Measurements from ENCODE around the gene UBAP1L. TPM values are rescaled to one million over a fixed set of nuclear protein-coding genes. Genes with fewer than 3 reads are reported as not detected.

The UBAP1L gene
- total and polyA plus RNA-seq, 2 of the 4 experiments (the other 2 are of a cell fraction), result 0.36 to 1.1 TPM

DNA sequence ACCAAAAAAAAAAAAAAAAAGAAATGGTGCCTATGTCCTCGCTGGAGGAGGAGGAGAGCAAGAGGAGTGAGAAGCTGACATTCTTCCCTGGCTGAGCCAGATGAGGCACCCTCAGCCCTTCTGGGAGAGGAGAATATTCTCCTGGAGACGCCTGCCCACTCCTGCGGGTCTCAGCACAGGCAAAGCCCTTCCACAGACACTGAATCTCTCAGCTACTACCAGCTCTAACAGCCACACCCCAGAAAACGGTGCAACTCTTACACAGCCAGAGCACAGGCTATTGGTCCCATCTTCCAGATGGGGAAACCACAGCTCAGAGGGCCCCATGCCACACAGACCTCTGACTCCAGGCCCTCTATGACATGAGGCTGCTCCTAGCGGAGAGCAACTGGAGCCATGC is 52.9 kb downstream of the UBAP1L start:
- no peak overlapping the region for H3K4ac ChIP-seq (ENCODE audit: low read depth, low read length)
- peaks cover 5% of the 10 kb centered on the region; the same call in 1 of the 2 replicates for H3K9me3 ChIP-seq (ENCODE audit: control insufficient read depth, insufficient read depth, low read length)
- H3K14ac ChIP-seq (replicated peaks; ENCODE audit: low read depth, low read length), result no peak overlapping the region
- in situ Hi-C loops (cut with MboI; ENCODE audit: low sequenced_read_pairs), result no loop called here
- ChIA-PET CTCF (interaction anchor here (0.7 to 2.4 kb wide), 4 partner anchors 8 to 39 kb away, joined by 3 to 6 read pairs (median 4); no protein-coding TSS in a partner anchor), POLR2A (ENCODE audit: unreplicated experiment) (no interaction called here)
- H3K9ac ChIP-seq (ENCODE audit: low read depth, low read length), result no peak overlapping the region
- DNase-seq (no peak), ATAC-seq (ENCODE audit: low read depth) (no peak)
- no peak overlapping the region for H2BK20ac ChIP-seq (ENCODE audit: low read depth, low read length)
- no peaks in the 10 kb centered on the region for H3K79me1 ChIP-seq (ENCODE audit: low read depth in 1 of 2, low read length in 2 of 2)
- H3K4me1 ChIP-seq (ENCODE audit: control insufficient read depth, insufficient read depth, low read length), result peaks cover 7% of the 10 kb centered on the region; the same call in 1 of the 2 replicates
- no peak overlapping the region for H3K27ac ChIP-seq (ENCODE audit: insufficient read depth, low read length)
- H4K5ac ChIP-seq (ENCODE audit: low read depth, low read length), result no peak overlapping the region
- H4K20me1 ChIP-seq (ENCODE audit: insufficient read depth, low read length), result no peaks in the 10 kb centered on the region
- no peak overlapping the region for H2AK9ac ChIP-seq (replicated peaks; ENCODE audit: low read depth, low read length, poor library complexity)
- BruUV-seq (replicated peaks), result no TSS peak
- no peak overlapping the region for H4K8ac ChIP-seq (ENCODE audit: low read depth in 2 of 2, low read length in 2 of 2)
- no peak overlapping the region for H3K56ac ChIP-seq (ENCODE audit: extremely low read depth, insufficient read depth, low read length)
- no peak overlapping the region for H3K4me3 ChIP-seq (ENCODE audit: insufficient read depth, low read depth, low read length)
- H3K18ac ChIP-seq (ENCODE audit: low read depth, low read length), result no peak overlapping the region
- intact Hi-C loops (cut with micrococcal nuclease), result no loop called here
- peaks cover 25% of the 10 kb centered on the region for H3K27me3 ChIP-seq (ENCODE audit: control insufficient read depth, insufficient read depth, low read length)
- no peak overlapping the region for H4K91ac ChIP-seq (ENCODE audit: insufficient read depth, low read depth, low read length)
- no peak overlapping the region for H2BK120ac ChIP-seq (ENCODE audit: low read depth, low read length)
- H3K4me2 ChIP-seq (ENCODE audit: low read depth, low read length), result no peak overlapping the region
- H2AFZ ChIP-seq (replicated peaks; ENCODE audit: low read length, poor library complexity), result no peak overlapping the region
- H3K9me1 ChIP-seq (ENCODE audit: insufficient read depth, low read length), result peaks cover 2% of the 10 kb centered on the region; the same call in 1 of the 2 replicates
- WGBS, 2 experiments (ENCODE audit: extremely low coverage in 2 of 2, insufficient read length in 1 of 2), result 86% methylated on average over 1 of the region's 5 CpGs; no CpG with 5 or more reads in 1 of the 2 experiments
- no peak overlapping the region for H2BK15ac ChIP-seq (ENCODE audit: low read depth, low read length)
- no peak overlapping the region for H2BK5ac ChIP-seq (ENCODE audit: low read depth, low read length, poor library complexity, severe bottlenecking)
- dilution Hi-C loops (cut with HindIII; ENCODE audit: low sequenced_read_pairs, unreplicated experiment), result no loop called here
- TF ChIP-seq CEBPB (IDR thresholded peaks at IDR 0.05; ENCODE audit: low read depth, low read length) (no peak), RFX5 (IDR thresholded peaks at IDR 0.05; ENCODE audit: low read depth, low read length) (no peak), NFE2L2 (IDR thresholded peaks at IDR 0.05; ENCODE audit: low read depth, low read length) (no peak), RAD21 (IDR thresholded peaks at IDR 0.05; ENCODE audit: low read length) (no peak), RCOR1 (IDR thresholded peaks at IDR 0.05; ENCODE audit: insufficient replicate concordance, low read length) (no peak), FOS (IDR thresholded peaks at IDR 0.05; ENCODE audit: low read depth, low read length) (no peak), POLR2A (IDR thresholded peaks at IDR 0.05; ENCODE audit: low read depth, low read length) (no peak), MAFK (IDR thresholded peaks at IDR 0.05; ENCODE audit: low read depth, low read length) (no peak), MXI1 (IDR thresholded peaks at IDR 0.05; ENCODE audit: borderline replicate concordance, low read depth, low read length) (no peak), SMC3 (IDR thresholded peaks at IDR 0.05; ENCODE audit: low read depth, low read length) (no peak), MAZ (IDR thresholded peaks at IDR 0.05; ENCODE audit: borderline replicate concordance, low read depth, low read length) (no peak), BHLHE40 (IDR thresholded peaks at IDR 0.05; ENCODE audit: low read depth, low read length) (no peak)
- TF ChIP-seq, protein P1, sequence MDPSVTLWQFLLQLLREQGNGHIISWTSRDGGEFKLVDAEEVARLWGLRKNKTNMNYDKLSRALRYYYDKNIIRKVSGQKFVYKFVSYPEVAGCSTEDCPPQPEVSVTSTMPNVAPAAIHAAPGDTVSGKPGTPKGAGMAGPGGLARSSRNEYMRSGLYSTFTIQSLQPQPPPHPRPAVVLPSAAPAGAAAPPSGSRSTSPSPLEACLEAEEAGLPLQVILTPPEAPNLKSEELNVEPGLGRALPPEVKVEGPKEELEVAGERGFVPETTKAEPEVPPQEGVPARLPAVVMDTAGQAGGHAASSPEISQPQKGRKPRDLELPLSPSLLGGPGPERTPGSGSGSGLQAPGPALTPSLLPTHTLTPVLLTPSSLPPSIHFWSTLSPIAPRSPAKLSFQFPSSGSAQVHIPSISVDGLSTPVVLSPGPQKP (IDR thresholded peaks at IDR 0.05; ENCODE audit: borderline replicate concordance, low read depth, low read length), result no peak
- TF ChIP-seq, protein P2, sequence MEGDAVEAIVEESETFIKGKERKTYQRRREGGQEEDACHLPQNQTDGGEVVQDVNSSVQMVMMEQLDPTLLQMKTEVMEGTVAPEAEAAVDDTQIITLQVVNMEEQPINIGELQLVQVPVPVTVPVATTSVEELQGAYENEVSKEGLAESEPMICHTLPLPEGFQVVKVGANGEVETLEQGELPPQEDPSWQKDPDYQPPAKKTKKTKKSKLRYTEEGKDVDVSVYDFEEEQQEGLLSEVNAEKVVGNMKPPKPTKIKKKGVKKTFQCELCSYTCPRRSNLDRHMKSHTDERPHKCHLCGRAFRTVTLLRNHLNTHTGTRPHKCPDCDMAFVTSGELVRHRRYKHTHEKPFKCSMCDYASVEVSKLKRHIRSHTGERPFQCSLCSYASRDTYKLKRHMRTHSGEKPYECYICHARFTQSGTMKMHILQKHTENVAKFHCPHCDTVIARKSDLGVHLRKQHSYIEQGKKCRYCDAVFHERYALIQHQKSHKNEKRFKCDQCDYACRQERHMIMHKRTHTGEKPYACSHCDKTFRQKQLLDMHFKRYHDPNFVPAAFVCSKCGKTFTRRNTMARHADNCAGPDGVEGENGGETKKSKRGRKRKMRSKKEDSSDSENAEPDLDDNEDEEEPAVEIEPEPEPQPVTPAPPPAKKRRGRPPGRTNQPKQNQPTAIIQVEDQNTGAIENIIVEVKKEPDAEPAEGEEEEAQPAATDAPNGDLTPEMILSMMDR (conservative IDR thresholded peaks at IDR 0.05; ENCODE audit: low read depth, low read length), result no peak
- TF ChIP-seq, protein P3, sequence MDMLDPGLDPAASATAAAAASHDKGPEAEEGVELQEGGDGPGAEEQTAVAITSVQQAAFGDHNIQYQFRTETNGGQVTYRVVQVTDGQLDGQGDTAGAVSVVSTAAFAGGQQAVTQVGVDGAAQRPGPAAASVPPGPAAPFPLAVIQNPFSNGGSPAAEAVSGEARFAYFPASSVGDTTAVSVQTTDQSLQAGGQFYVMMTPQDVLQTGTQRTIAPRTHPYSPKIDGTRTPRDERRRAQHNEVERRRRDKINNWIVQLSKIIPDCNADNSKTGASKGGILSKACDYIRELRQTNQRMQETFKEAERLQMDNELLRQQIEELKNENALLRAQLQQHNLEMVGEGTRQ (IDR thresholded peaks at IDR 0.05; ENCODE audit: low read depth, low read length), result no peak
- H3K23ac ChIP-seq (ENCODE audit: low read depth, low read length), result no peak overlapping the region
- H2AK5ac ChIP-seq (ENCODE audit: low read depth, low read length), result no peak overlapping the region
- H3K36me3 ChIP-seq (ENCODE audit: control insufficient read depth, insufficient read depth, low read length), result no peaks in the 10 kb centered on the region
